NCI-H187 treated with DMSO at 0.1 percent for 48 hours (cell line): Measurements from ENCODE around the gene TRPM8.
"Not testable (repeated sequence)": the region's sequence is repeated elsewhere in the genome, so short reads cannot be mapped to it uniquely, and the experiment has no call there.

Experiments used
- DNase-seq: peaks from one replicate; lab custom pipeline; 2025; lab: John Stamatoyannopoulos, UW

Gene TRPM8

GRCh38 chr2:233938676-233939370, 21.6 kb downstream of the TRPM8 start:
- no peak for DNase-seq

DNA sequence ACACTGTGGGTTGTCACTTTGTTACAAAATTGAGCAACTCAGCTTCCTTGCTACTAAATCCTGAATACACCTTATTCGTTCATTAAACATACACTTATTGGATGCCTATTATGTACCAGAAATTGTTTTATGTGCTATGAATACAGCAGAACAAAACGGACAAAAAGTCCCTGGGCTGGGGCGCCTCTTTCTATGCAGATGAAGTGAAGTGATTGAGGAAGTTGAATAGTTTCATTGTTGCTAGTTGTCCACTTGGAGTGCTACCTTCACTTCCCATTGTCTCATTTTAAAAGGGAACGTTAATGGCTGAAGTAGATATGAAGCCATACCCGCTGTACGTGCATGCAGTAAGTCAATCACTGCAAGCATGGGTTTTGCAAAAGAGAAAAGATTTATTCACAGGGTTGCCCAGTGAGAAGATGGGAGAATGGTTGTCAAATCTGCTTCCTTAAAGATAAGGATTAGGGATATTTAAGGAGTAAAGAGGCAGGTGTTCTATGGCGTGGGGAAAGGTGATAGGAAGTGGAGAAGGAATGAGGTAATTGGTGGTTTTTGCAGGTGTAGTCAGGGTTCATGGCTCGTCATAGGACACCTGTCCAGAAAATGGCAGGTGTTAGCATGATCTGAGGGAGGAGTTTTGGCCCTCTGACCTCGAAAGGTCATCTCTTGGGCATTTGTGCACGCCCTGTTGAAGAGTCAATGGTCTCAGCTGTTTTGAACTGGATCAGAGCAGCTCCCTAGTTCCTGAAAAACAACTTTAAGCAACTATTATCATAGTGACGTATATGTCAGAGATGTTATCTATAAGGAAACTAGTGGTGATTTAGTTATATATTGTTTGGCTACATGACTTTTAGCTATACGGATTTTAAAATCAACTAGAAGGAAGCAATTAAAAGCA, 23.5 kb downstream of the TRPM8 start:
- DNase-seq = no peak

- DNase-seq = no peak
Measured at GRCh38 chr2:233942731-233943130, 25.6 kb downstream of the TRPM8 start.

DNA sequence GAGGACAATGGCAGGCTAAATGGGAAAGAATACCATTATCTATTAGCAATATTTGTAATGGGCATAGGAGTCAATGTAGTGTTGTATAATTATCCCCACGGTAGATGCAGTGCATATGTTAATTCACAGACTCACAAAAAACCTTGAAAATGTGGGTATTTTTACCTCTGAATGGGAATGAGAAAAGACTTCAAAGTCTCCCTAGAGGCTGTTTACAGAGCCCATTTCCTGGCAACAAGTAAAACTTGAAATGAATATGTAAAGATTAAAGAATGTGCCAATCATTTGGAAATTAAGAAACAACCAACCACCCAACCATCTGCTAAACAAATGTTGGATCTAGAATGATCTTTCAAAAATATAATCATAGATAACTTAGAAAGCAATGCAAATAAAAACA, 27.1 kb downstream of the TRPM8 start:
- no peak for DNase-seq

- DNase-seq = no peak
Measured at GRCh38 chr2:233944722-233945121, 27.5 kb downstream of the TRPM8 start.

GRCh38 chr2:233945146-233945545, 28.0 kb downstream of the TRPM8 start:
- no peak for DNase-seq

DNA sequence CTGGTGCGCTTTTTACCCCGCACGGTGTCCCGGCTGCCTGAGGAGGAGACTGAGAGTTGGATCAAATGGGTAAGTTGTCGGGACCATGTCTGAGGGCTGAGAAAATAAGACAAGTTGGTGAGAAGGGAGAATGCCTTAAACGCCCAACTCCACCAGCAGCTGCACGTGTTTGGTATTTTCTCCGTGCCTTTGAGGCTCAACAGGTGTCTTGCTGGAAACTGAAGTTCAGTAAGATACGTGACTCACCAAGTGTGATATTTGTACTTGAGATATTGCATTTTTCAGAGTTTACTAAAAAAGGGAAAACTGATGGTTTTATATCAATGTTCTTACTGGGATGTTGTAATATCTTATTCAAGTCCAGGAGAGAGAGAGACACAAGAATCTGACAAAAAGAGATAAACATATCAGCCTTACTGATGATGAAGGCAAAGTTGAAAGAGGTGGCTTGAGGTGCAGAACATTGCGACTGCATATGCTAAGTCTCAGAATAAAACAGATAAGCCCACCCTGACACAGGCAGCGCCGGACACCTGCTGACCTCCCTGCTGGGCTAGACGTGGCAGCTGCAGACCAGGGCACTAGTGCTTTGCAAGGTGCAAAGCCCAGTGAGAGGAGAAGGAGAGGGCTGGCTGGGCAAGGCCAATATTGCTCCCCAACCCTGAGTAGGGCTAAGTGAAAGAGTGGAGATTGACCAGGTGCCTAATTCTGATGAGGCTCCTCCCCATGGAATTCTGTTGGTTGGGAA, 33.1 kb downstream of the TRPM8 start:
- DNase-seq = no peak

GRCh38 chr2:233952335-233952734, 35.2 kb downstream of the TRPM8 start:
- no peak for DNase-seq

- DNase-seq = peak; percentile 25
Measured at GRCh38 chr2:233953087-233953801, 36.1 kb downstream of the TRPM8 start.

DNA sequence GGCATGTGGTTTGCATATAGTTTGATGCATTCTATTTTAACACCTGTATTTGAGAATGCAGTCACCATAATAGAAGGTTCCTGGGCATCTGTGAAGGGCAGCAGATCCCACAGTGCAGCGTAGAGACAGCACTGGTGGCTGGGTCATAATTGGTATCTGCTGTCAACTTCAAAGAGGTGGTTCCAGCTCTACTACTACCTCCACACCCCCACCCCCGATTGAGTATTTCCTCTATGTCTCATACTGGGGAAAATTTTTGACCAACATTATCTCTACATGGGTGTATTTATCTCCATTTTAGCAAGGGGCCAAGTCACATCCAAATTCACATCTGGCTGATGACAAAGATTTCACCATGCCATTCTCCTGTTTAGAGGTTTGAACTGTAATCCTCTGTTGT, 43.0 kb downstream of the TRPM8 start:
- no peak for DNase-seq

GRCh38 chr2:233961905-233962304, 44.7 kb downstream of the TRPM8 start:
- no peak for DNase-seq

DNA sequence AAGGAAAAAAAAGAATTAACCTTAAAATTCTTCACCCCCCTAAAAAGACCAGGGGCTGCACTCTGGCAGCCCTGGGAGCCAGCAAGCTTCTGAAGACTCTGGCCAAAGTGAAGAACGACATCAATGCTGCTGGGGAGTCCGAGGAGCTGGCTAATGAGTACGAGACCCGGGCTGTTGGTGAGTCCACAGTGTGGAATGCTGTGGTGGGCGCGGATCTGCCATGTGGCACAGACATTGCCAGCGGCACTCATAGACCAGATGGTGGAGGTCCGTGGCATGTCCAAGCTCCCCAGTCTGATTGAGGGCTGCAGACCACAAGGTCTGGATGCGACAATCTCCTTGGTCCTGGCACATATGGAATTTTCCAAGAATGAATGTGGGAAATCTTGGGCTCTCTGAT, 47.4 kb downstream of the TRPM8 start:
- DNase-seq = no peak

DNA sequence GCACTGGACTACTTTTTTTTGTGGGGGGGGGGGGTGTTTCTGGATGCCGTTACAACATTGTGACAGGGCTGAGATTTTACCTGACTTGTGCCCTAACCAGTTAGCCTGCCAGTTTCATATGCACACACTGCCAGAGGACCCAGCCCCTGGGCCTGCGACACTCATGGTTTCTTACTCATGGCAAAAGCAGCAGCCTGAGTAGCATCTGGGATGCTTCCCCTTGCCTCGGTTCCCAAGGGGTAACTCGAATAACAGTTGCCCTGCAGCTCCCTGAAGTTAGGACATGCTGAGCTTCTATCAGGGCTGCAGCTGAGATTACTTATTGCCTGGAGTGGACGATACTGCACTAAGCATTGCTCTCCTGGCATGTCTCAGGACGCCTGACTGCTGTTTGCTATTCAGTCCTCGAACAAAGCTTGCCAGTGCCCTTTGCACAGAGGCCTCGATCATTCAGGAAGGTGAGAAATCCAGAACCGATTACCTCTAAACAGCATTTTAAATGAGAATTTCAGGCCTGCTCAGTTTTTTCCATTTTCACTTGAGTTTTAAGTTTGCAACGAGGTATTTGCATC, 47.9 kb downstream of the TRPM8 start:
- DNase-seq = no peak

DNA sequence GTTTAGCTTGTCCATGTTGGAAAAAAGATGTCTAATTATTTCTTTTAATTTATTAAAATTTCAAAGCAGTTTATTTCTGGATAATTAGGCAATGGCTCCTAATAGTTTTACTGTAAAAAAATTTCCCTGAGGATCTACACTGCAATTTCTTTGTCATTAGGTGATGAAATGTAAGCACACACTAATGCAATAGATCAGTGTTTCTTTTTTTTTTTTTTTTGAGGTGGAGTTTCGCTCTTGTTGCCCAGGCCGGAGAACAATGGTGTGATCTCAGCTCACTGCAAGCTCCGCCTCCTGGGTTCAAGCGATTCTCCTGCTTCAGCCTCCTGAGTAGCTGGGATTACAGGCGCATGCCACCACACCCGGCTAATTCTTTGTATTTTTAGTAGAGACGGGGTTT, 48.5 kb downstream of the TRPM8 start:
- not testable (repeated sequence) for DNase-seq

DNA sequence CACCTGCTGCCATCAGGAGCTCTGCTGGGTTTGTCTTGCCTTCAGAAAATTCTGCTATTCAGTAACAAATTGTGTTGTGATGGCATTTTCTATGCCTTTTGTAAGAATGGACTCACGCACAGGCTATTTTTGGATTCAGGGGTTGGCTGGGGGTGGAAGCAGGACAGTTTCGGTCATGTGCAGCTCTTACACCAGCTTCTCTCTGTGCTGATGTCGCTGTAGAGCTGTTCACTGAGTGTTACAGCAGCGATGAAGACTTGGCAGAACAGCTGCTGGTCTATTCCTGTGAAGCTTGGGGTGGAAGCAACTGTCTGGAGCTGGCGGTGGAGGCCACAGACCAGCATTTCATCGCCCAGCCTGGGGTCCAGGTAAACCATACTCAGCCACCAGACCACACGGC, 49.2 kb downstream of the TRPM8 start:
- DNase-seq = no peak

GRCh38 chr2:233967164-233967563, 50.0 kb downstream of the TRPM8 start:
- no peak for DNase-seq

GRCh38 chr2:233968556-233968955, 51.4 kb downstream of the TRPM8 start:
- DNase-seq = no peak

- not testable (repeated sequence) for DNase-seq
Measured at GRCh38 chr2:233972460-233972859, 55.3 kb downstream of the TRPM8 start.

GRCh38 chr2:233972941-233973575, 55.9 kb downstream of the TRPM8 start:
- DNase-seq = no peak

- DNase-seq = no peak
Measured at GRCh38 chr2:233973786-233974185, 56.6 kb downstream of the TRPM8 start.

GRCh38 chr2:233974530-233975071, 57.4 kb downstream of the TRPM8 start:
- DNase-seq = no peak
